CD14-positive monocyte (primary cell): ENCODE results near the gene CDH13. TPM values are rescaled to one million over a fixed set of nuclear protein-coding genes. Genes with fewer than 3 reads are reported as not detected.

ENCODE experiments used
- DNase-seq, 3 donors: peaks; one replicate each; pipeline ENCODE4 v3.0.0-alpha.2; 2011 to 2022
- H2AFZ ChIP-seq: 2 replicates; pipeline ENCODE4 v1.6.0; 2012; ENCODE audit warnings: mild to moderate bottlenecking, low read depth, low read length, inconsistent platforms; ENCODE audit not compliant: insufficient read depth, poor library complexity, severe bottlenecking
- H3K27ac ChIP-seq, 2 donors: 1 replicate in 1 of 2; 2 replicates in 1 of 2; pipeline ENCODE4 v1.5.1; 2012 to 2013; ENCODE audit warnings: low read length in 2 of 2, control low read depth in 1 of 2, inconsistent platforms in 1 of 2, low read depth in 1 of 2, mild to moderate bottlenecking in 1 of 2
- H3K27me3 ChIP-seq, 2 donors: one replicate each; pipeline versions ENCODE4 v1.6.0 to v1.6.1; 2011 to 2013; ENCODE audit warnings: low read length in 2 of 2; ENCODE audit not compliant: control insufficient read depth in 2 of 2, insufficient read depth in 2 of 2
- H3K36me3 ChIP-seq, 2 donors: replicated peaks in 1 of 2; 1 replicate in 1 of 2; 2 replicates in 1 of 2; pipeline versions ENCODE4 v1.5.1 to v1.6.1; 2012 to 2013; ENCODE audit warnings: low read length in 2 of 2, control low read depth in 1 of 2, inconsistent platforms in 1 of 2, mild to moderate bottlenecking in 1 of 2; ENCODE audit not compliant: insufficient read depth in 2 of 2, control insufficient read depth in 1 of 2
- H3K4me1 ChIP-seq, 2 donors: 1 replicate in 1 of 2; 2 replicates in 1 of 2; pipeline versions ENCODE4 v1.5.1 to v1.6.1; 2012 to 2013; ENCODE audit warnings: low read length in 2 of 2, control low read depth in 1 of 2, inconsistent platforms in 1 of 2, mild to moderate bottlenecking in 1 of 2, moderate library complexity in 1 of 2; ENCODE audit not compliant: insufficient read depth in 2 of 2, control insufficient read depth in 1 of 2
- H3K4me2 ChIP-seq: replicated peaks from 2 replicates; pipeline ENCODE3; 2012; ENCODE audit warnings: low read length, moderate library complexity, mild to moderate bottlenecking; ENCODE audit not compliant: poor library complexity, severe bottlenecking; ENCODE audit errors: extremely low read depth
- H3K4me3 ChIP-seq, 3 experiments: fragments of 200-600 bp in 1 of 3; sonication (generic) in 1 of 3; replicated peaks in 1 of 3; 1 replicate in 2 of 3; 2 replicates in 1 of 3; pipeline ENCODE4 v1.5.1; 2011 to 2013; ENCODE audit warnings: low read length in 3 of 3, mild to moderate bottlenecking in 3 of 3, control low read depth in 2 of 3, low read depth in 2 of 3, inconsistent platforms in 1 of 3, moderate library complexity in 1 of 3
- H3K79me2 ChIP-seq: 2 replicates; pipeline ENCODE4 v1.6.0; 2012; ENCODE audit warnings: mild to moderate bottlenecking, control low read depth, inconsistent platforms, low read length, moderate library complexity; ENCODE audit not compliant: insufficient read depth
- H3K9ac ChIP-seq: 2 replicates; pipeline ENCODE4 v1.6.0; 2017; ENCODE audit warnings: low read length, mild to moderate bottlenecking; ENCODE audit not compliant: insufficient read depth, poor library complexity, severe bottlenecking
- H3K9me3 ChIP-seq, 2 donors: replicated peaks in 1 of 2; 1 replicate in 1 of 2; 2 replicates in 1 of 2; pipeline versions ENCODE4 v1.5.1 to v1.6.1; 2012 to 2013; ENCODE audit warnings: low read length in 2 of 2, control low read depth in 1 of 2; ENCODE audit not compliant: control insufficient read depth in 1 of 2, insufficient read depth in 1 of 2
- H4K20me1 ChIP-seq: 2 replicates; pipeline ENCODE4 v1.6.0; 2012; ENCODE audit warnings: mild to moderate bottlenecking, low read length, control low read depth, moderate library complexity; ENCODE audit not compliant: insufficient read depth
- H3K27ac Mint-ChIP-seq, 7 donors: one replicate each; pipeline ENCODE4 v1.8.0; 2020; ENCODE audit warnings: mild to moderate bottlenecking in 7 of 7, mixed read lengths in 7 of 7, moderate library complexity in 6 of 7, inconsistent platforms in 2 of 7
- H3K27me3 Mint-ChIP-seq, 3 donors: one replicate each; pipeline ENCODE4 v1.8.0; 2021 to 2022; ENCODE audit warnings: low read depth in 3 of 3, mild to moderate bottlenecking in 3 of 3, mixed read lengths in 3 of 3, moderate library complexity in 3 of 3, inconsistent platforms in 1 of 3
- H3K36me3 Mint-ChIP-seq, 2 donors: one replicate each; pipeline ENCODE4 v1.8.0; 2020; ENCODE audit warnings: mixed read lengths in 2 of 2, inconsistent platforms in 1 of 2, mild to moderate bottlenecking in 1 of 2
- H3K4me1 Mint-ChIP-seq: one replicate; pipeline ENCODE4 v1.8.0; 2020; ENCODE audit warnings: mild to moderate bottlenecking, mixed read lengths
- H3K4me3 Mint-ChIP-seq, 2 donors: one replicate each; pipeline ENCODE4 v1.8.0; 2020; ENCODE audit warnings: mild to moderate bottlenecking in 2 of 2, mixed read lengths in 2 of 2, moderate library complexity in 1 of 2
- H3K9me3 Mint-ChIP-seq, 7 donors: one replicate each; pipeline ENCODE4 v1.8.0; 2020 to 2022; ENCODE audit warnings: mixed read lengths in 7 of 7, mild to moderate bottlenecking in 6 of 7, moderate library complexity in 6 of 7, inconsistent platforms in 2 of 7
- WGBS: methylation state at CpG from one replicate; pipeline ENCODE4 v1.1.5; 2013; ENCODE audit warnings: missing lambda C conversion rate; ENCODE audit not compliant: insufficient coverage; 5-methylcytosine and 5-hydroxymethylcytosine counted together
- intact Hi-C, 2 donors: fragments of 100-400 bp; cut with micrococcal nuclease; formaldehyde crosslinking; loops; one replicate each; pipeline versions ENCODE4 v1.15.0 to v1.15.1; 2023
- polyA plus RNA-seq, 3 donors: library from polyadenylated mRNA; depleted of rRNA in 1 of 3; unstranded in 2 of 3; stranded (reverse) in 1 of 3; fragments of 300-500 nt in 2 of 3; fragments of >200 nt in 1 of 3; fragmentation: Illumina TruSeq in 2 of 3; gene quantifications; 1 replicate in 2 of 3; 2 replicates in 1 of 3; pipeline ENCODE4 v1.2.3, GENCODE V29; 2012 to 2021
- TF ChIP-seq, protein P1 (sequence below): fragments of 200-600 bp; IDR thresholded peaks from one replicate; pipeline ENCODE4 v1.8.0; 2022; ENCODE audit warnings: antibody characterized with exemption, mild to moderate bottlenecking

Gene CDH13
- polyA plus RNA-seq, 3 donors, result 0.13 to 0.19 TPM; not detected in 1

DNA sequence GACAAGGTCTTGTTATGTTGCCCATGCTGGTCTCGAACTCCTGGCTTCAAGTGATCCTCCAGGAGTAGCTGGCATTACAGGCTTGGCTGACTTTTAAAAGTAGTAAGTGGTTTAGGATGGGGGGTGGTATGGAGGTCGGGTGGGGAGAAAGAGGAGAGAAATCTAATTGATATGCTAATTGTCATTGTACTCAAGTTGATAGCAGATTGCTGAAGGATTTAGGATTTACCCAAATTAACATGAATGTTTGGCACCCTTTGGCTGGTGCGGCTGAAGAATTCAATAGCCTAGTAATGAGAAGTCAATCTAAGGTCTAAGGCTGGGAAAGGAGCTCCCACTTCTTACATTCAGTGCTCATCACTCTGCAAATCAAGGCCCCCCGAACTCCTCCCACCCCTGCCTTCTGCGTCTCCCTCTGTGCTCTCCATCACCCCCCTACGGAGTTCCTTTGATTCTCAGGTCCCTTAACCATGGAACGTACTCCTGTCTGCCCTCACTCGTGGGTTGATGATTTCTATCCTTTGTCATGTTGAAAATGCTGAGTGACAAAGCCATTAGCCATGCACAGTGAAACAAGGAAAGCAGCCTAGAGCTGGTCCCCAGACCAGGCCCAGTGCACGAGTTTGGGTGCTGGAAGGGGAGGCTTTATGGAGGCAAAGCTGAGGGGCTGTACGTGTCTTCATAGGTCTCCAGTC, 17.3 kb downstream of the CDH13 start:
- Histone ChIP-seq H3K4me2 (no peak overlapping the region), H2AFZ (no peak overlapping the region), H3K4me3 (no peak overlapping the region), H3K27me3 (no peaks in the 10 kb centered on the region), H3K9ac (no peak overlapping the region), H3K4me1 (no peaks in the 10 kb centered on the region), H3K9me3 (no peaks in the 10 kb centered on the region), H4K20me1 (no peaks in the 10 kb centered on the region), H3K27ac (no peak overlapping the region), H3K79me2 (no peaks in the 10 kb centered on the region), H3K36me3 (no peaks in the 10 kb centered on the region)
- WGBS, result 77% methylated on average over 9 of the region's 10 CpGs
- Mint-ChIP-seq H3K36me3 (no peaks in the 10 kb centered on the region), H3K27me3 (peaks cover 3 to 7% (median 4%) of the 10 kb centered on the region in 3 donors), H3K4me1 (no peaks in the 10 kb centered on the region), H3K9me3 (peaks cover 0 to 4% (median 0%) of the 10 kb centered on the region in 7 donors), H3K27ac (no peak overlapping the region), H3K4me3 (no peak overlapping the region)
- intact Hi-C loops, result no loop called here
- DNase-seq, result no peak
- TF ChIP-seq, protein P1, sequence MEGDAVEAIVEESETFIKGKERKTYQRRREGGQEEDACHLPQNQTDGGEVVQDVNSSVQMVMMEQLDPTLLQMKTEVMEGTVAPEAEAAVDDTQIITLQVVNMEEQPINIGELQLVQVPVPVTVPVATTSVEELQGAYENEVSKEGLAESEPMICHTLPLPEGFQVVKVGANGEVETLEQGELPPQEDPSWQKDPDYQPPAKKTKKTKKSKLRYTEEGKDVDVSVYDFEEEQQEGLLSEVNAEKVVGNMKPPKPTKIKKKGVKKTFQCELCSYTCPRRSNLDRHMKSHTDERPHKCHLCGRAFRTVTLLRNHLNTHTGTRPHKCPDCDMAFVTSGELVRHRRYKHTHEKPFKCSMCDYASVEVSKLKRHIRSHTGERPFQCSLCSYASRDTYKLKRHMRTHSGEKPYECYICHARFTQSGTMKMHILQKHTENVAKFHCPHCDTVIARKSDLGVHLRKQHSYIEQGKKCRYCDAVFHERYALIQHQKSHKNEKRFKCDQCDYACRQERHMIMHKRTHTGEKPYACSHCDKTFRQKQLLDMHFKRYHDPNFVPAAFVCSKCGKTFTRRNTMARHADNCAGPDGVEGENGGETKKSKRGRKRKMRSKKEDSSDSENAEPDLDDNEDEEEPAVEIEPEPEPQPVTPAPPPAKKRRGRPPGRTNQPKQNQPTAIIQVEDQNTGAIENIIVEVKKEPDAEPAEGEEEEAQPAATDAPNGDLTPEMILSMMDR, result no peak

DNA sequence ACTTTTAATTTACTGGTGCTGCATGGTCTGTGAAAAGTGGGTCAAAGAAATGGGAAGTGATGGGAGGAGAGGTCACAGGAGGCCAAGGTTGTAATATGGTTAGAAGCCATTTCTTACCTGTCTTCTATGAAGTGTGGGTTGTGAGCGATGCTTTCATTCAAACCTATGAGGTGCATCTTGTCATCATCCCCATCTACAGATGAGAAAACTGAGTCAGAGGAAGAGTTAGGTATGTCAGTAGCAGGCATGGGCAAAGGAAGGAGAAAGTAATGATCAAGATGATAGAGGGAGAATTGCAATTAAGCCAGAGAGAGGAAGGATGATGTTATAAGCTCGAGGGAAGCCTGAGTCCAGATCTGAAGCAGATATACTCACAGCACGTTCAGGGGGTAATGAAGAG, 19.7 kb downstream of the CDH13 start:
- DNase-seq, result no peak
- 74% methylated on average over 2 of the region's 3 CpGs for WGBS
- Mint-ChIP-seq H3K27ac (no peak overlapping the region), H3K4me3 (no peak overlapping the region), H3K9me3 (peaks cover 0 to 4% (median 0%) of the 10 kb centered on the region in 7 donors), H3K27me3 (peaks cover 3 to 7% (median 3%) of the 10 kb centered on the region in 3 donors), H3K4me1 (no peaks in the 10 kb centered on the region), H3K36me3 (no peaks in the 10 kb centered on the region)
- intact Hi-C loops, result no loop called here
- Histone ChIP-seq H3K9me3 (no peaks in the 10 kb centered on the region), H3K27ac (no peak overlapping the region), H3K4me2 (no peak overlapping the region), H3K9ac (no peak overlapping the region), H3K36me3 (no peaks in the 10 kb centered on the region), H2AFZ (no peak overlapping the region), H4K20me1 (no peaks in the 10 kb centered on the region), H3K27me3 (no peaks in the 10 kb centered on the region), H3K79me2 (no peaks in the 10 kb centered on the region), H3K4me3 (no peak overlapping the region), H3K4me1 (no peaks in the 10 kb centered on the region)
- TF ChIP-seq, protein P1, result no peak
